Measurements from ENCODE around the gene TEX29.

TEX29 gene

DNA sequence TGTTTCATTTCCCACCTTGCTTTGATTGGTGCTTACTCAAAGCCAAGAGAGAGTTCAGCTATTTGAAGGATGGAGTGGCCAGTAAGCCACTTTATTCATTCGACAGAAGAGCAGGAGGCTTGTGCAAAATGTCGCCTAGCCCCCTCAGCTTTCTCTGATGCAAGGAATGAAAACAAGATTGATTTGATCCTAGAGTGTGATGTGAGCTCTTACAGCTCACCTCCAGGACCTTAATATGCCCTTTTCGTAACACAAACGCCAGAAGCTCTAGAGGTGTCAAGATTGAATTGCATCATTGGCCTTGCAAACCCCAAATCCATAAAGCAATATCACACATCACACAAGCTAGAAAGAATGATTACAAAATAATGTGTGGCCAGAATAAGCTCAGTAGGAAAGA is 36.4 kb downstream of the TEX29 start:
- Histone ChIP-seq H3K9me2 (replicated peaks; ENCODE audit: low read depth, low read length) (no peaks in the 10 kb centered on the region), H3K36me3 (ENCODE audit: insufficient read depth, low read length) (no peaks in the 10 kb centered on the region), H3K9me3 (ENCODE audit: insufficient read depth, low read depth, low read length) (no peaks in the 10 kb centered on the region; the same call in 1 of the 2 replicates), H3K4me2 (ENCODE audit: low read depth, low read length, poor library complexity, severe bottlenecking) (no peak overlapping the region), H3K4me1 (ENCODE audit: insufficient read depth, low read length, poor library complexity, severe bottlenecking) (no peaks in the 10 kb centered on the region), H3K4me3 (ENCODE audit: low read length, poor library complexity, severe bottlenecking) (no peak overlapping the region), H3F3A (ENCODE audit: low read depth) (no peaks in the 10 kb centered on the region), H3K9ac (ENCODE audit: low read depth, low read length, poor library complexity, severe bottlenecking) (no peak overlapping the region), H3K79me2 (ENCODE audit: insufficient read depth, low read length) (no peaks in the 10 kb centered on the region), H3K27me3 (ENCODE audit: insufficient read depth, low read length, poor library complexity, severe bottlenecking) (no peaks in the 10 kb centered on the region), H4K20me1 (ENCODE audit: insufficient read depth, low read length, poor library complexity, severe bottlenecking) (no peaks in the 10 kb centered on the region), H2AFZ (ENCODE audit: low read length) (no peak overlapping the region)
- TF ChIP-seq, protein P1, sequence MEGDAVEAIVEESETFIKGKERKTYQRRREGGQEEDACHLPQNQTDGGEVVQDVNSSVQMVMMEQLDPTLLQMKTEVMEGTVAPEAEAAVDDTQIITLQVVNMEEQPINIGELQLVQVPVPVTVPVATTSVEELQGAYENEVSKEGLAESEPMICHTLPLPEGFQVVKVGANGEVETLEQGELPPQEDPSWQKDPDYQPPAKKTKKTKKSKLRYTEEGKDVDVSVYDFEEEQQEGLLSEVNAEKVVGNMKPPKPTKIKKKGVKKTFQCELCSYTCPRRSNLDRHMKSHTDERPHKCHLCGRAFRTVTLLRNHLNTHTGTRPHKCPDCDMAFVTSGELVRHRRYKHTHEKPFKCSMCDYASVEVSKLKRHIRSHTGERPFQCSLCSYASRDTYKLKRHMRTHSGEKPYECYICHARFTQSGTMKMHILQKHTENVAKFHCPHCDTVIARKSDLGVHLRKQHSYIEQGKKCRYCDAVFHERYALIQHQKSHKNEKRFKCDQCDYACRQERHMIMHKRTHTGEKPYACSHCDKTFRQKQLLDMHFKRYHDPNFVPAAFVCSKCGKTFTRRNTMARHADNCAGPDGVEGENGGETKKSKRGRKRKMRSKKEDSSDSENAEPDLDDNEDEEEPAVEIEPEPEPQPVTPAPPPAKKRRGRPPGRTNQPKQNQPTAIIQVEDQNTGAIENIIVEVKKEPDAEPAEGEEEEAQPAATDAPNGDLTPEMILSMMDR (conservative IDR thresholded peaks at IDR 0.05; ENCODE audit: low read length), result no peak
- no peak for TF ChIP-seq EZH2phosphoT487 (IDR thresholded peaks at IDR 0.05; ENCODE audit: borderline replicate concordance)

DNA sequence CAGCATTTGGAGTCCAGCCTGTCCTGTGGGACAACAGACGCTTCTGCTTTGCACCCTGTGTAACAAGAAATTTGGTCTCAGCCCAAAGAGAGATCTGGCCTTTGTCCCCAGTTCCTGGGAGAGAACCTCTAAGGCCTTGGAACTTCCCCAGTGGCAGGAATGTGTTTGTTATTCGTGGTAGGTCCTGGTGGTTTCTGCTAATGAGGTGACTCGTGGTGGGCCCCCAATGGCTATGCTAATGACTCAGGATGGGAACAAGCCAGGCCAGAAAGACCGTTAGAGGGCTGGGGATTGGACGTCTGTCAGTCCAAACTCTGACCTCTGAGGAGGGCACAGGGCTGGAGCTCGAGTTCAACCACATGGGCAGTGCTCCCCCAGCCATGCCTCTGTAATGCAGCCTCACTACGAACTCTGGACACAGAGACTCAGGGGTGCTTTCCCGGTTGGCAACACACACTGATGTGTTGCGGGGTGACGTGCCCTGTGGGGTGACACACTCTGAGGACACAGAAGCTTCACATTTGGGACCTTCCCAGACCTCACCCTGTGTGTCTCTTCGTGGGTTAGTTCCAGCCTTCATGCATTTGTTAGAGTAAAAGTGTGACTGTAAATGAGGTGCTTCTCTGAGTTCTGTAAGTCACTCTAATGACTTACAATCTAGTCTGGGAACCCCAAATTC is 38.9 kb downstream of the TEX29 start:
- H3K4me2 ChIP-seq (ENCODE audit: low read depth, low read length, poor library complexity, severe bottlenecking), result no peak overlapping the region
- H3K36me3 ChIP-seq (ENCODE audit: insufficient read depth, low read length), result no peaks in the 10 kb centered on the region
- no peaks in the 10 kb centered on the region for H3K27me3 ChIP-seq (ENCODE audit: insufficient read depth, low read length, poor library complexity, severe bottlenecking)
- TF ChIP-seq, protein P1 (conservative IDR thresholded peaks at IDR 0.05; ENCODE audit: low read length), result no peak
- TF ChIP-seq EZH2phosphoT487 (IDR thresholded peaks at IDR 0.05; ENCODE audit: borderline replicate concordance), result no peak
- no peaks in the 10 kb centered on the region for H4K20me1 ChIP-seq (ENCODE audit: insufficient read depth, low read length, poor library complexity, severe bottlenecking)
- no peaks in the 10 kb centered on the region for H3K9me3 ChIP-seq (ENCODE audit: insufficient read depth, low read depth, low read length)
- no peaks in the 10 kb centered on the region for H3F3A ChIP-seq (ENCODE audit: low read depth)
- H3K4me1 ChIP-seq (ENCODE audit: insufficient read depth, low read length, poor library complexity, severe bottlenecking), result no peaks in the 10 kb centered on the region
- no peak overlapping the region for H3K4me3 ChIP-seq (ENCODE audit: low read length, poor library complexity, severe bottlenecking)
- H3K9ac ChIP-seq (ENCODE audit: low read depth, low read length, poor library complexity, severe bottlenecking), result no peak overlapping the region
- H2AFZ ChIP-seq (ENCODE audit: low read length), result no peak overlapping the region
- H3K79me2 ChIP-seq (ENCODE audit: insufficient read depth, low read length), result no peaks in the 10 kb centered on the region
- H3K9me2 ChIP-seq (replicated peaks; ENCODE audit: low read depth, low read length), result no peaks in the 10 kb centered on the region

DNA sequence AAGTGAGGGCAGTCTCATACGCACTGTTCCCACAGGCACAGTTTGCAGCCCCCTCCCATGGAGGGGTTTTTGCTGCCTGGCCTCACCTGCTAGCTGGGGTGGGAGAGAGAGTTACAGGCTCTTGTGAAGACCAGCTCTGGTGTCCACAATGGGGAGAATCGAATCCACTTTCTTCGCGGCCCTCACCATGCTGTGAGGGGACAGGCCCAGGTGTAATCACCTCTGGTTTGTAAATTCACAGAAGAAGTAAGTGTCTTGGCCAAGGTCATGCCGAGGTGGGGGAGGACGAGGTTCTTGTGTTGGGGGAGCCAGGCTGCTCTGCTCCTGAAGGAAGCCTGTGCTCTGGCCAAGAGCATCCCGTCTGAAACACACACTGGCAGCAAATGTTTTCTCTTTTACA is 39.5 kb downstream of the TEX29 start:
- no peak for TF ChIP-seq EZH2phosphoT487 (IDR thresholded peaks at IDR 0.05; ENCODE audit: borderline replicate concordance)
- TF ChIP-seq, protein P1 (conservative IDR thresholded peaks at IDR 0.05; ENCODE audit: low read length), result no peak
- Histone ChIP-seq H3K79me2 (ENCODE audit: insufficient read depth, low read length) (no peaks in the 10 kb centered on the region), H3K9ac (ENCODE audit: low read depth, low read length, poor library complexity, severe bottlenecking) (no peak overlapping the region), H3F3A (ENCODE audit: low read depth) (no peaks in the 10 kb centered on the region), H4K20me1 (ENCODE audit: insufficient read depth, low read length, poor library complexity, severe bottlenecking) (no peaks in the 10 kb centered on the region), H3K36me3 (ENCODE audit: insufficient read depth, low read length) (no peaks in the 10 kb centered on the region), H2AFZ (ENCODE audit: low read length) (no peak overlapping the region), H3K9me2 (replicated peaks; ENCODE audit: low read depth, low read length) (no peaks in the 10 kb centered on the region), H3K9me3 (ENCODE audit: insufficient read depth, low read depth, low read length) (no peaks in the 10 kb centered on the region), H3K4me3 (ENCODE audit: low read length, poor library complexity, severe bottlenecking) (no peak overlapping the region), H3K27me3 (ENCODE audit: insufficient read depth, low read length, poor library complexity, severe bottlenecking) (no peaks in the 10 kb centered on the region), H3K4me2 (ENCODE audit: low read depth, low read length, poor library complexity, severe bottlenecking) (no peak overlapping the region), H3K4me1 (ENCODE audit: insufficient read depth, low read length, poor library complexity, severe bottlenecking) (no peaks in the 10 kb centered on the region)
